PC-9 (cell line): ENCODE data around the gene FAM209B.

Source experiments
- EZH2 ChIP-seq: fragments of 200-600 bp; sonication (generic); IDR thresholded peaks from 2 replicates; pipeline ENCODE4 v1.8.0; 2017; ENCODE audit warnings: antibody characterized with exemption, low read depth
- TF ChIP-seq, protein P1 (sequence below): fragments of 200-600 bp; sonication (generic); conservative IDR thresholded peaks from 2 replicates; pipeline ENCODE4 v1.6.1; 2017; ENCODE audit warnings: mixed run types, antibody characterized with exemption, mild to moderate bottlenecking, moderate library complexity

DNA sequence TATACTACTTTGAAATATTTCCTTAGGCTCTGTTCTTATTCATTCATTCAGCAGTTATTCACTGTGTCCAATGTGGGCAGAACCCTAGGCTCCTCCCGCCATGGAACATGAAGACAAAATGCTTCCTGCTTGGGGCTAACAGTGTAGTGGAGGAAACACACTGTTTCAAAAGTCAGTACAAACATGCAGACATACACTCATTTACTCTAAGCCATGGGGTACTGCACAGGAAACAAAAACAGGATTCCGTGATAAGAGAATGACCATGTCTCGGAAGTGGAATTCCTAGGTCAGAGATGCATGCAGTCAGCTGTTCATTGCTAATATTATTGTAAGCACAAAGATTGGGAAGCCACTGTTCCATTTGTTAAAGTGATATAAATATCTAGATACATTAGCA, 26.9 kb upstream of the FAM209B start:
- TF ChIP-seq, protein P1, sequence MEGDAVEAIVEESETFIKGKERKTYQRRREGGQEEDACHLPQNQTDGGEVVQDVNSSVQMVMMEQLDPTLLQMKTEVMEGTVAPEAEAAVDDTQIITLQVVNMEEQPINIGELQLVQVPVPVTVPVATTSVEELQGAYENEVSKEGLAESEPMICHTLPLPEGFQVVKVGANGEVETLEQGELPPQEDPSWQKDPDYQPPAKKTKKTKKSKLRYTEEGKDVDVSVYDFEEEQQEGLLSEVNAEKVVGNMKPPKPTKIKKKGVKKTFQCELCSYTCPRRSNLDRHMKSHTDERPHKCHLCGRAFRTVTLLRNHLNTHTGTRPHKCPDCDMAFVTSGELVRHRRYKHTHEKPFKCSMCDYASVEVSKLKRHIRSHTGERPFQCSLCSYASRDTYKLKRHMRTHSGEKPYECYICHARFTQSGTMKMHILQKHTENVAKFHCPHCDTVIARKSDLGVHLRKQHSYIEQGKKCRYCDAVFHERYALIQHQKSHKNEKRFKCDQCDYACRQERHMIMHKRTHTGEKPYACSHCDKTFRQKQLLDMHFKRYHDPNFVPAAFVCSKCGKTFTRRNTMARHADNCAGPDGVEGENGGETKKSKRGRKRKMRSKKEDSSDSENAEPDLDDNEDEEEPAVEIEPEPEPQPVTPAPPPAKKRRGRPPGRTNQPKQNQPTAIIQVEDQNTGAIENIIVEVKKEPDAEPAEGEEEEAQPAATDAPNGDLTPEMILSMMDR = no peak
- no peak for TF ChIP-seq EZH2
